Stimulated activated CD8-positive, alpha-beta memory T cell treated with anti-CD3 and anti-CD28 coated beads, Interleukin-4, amount 100 ng/mL, for 24 hours (primary cell): Measurements from ENCODE around the gene SIGLEC15.
"Not testable (repeated sequence)": the region's sequence is repeated elsewhere in the genome, so short reads cannot be mapped to it uniquely, and the experiment has no call there.

Source experiments
- DNase-seq: peaks from one replicate; pipeline ENCODE4 v3.0.0-alpha.2; 2020; ENCODE audit warnings: low read depth

Gene SIGLEC15

DNA sequence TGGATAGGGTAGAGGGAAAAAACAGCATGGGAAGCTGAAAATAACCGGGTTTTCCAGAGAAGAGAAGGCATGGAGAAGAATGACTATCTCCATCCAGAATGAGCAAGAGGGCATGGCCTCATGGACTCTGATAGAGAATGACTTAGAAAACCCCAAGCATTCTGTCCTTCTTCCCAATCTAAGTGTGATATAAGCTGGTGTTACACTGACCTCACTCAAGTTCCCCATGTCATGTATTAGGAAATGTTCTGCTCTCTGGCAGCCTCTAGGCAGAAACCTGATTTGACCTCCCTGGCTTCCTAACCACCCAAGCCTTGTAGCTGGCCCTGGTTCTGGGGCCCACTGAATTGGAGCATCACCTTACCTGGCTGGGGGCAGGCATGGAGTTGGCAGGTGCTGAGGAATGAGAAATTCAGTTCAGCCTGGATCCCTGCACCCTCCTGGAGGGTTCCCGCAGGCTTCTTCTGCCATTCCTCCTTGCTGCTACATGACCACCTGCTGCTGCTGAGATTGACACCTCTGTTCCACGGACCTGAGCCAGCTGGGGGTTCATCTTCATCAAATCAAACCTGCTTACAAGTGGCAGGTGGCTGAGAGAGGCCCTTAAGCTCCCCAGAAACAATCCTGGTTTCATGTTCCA, 5.2 kb upstream of the SIGLEC15 start:
- no peak for DNase-seq

DNA sequence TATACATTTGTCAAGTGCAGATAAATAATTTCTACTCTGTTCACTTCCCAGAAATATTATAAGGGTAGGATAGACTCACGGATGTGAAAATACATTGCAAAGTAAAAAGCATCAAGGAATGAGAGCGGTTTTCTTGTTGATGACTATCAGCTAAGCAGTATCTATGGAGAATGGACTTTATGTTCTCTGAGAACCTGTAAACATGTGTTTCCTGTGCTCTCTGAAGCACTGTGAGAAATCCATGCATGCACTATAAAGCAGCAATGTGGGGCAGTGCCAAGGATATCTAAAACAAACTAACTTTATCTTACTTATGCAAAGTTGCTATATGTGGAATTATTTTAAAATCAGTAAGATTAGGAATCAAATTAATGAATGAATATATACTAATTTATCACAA, 4.4 kb upstream of the SIGLEC15 start:
- no peak for DNase-seq

DNA sequence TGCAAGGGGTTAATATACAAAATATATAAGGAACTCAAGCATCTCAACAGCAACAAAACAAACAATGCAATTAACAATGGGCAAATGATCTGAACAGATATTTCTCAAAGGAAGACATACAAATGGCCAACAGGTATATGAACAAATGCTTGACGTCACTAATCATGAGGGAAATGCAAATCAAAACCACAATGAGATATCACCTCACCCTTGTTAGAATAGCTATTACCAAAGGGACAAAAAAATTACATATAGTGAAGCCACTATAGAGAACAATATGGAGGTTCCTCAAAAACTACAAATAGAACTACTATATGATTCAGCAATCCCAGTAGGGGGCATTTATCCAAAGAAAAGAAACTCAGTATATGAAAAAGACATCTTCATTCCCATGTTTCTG, 3.8 kb upstream of the SIGLEC15 start:
- DNase-seq: no peak

DNA sequence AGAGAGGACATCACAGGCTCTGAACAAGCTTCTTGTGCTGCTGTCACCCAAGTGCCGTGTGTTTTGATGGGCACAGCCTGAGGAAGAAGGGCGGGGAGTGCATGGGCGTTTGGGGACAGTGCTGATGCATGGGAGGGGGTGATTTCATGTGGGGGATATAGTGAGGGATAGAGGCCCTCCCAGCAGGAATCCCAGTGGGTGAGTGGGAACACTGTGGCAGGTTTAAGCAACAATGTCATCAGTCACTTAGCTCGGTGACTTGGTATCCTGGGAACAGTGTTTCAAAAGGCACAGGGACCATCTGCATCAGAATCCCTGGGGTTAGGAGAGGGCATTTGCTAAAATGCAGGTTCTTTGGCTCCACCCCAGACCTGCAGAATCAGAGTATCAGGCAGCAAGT, 609 bp downstream of the SIGLEC15 start:
- DNase-seq: no peak

DNA sequence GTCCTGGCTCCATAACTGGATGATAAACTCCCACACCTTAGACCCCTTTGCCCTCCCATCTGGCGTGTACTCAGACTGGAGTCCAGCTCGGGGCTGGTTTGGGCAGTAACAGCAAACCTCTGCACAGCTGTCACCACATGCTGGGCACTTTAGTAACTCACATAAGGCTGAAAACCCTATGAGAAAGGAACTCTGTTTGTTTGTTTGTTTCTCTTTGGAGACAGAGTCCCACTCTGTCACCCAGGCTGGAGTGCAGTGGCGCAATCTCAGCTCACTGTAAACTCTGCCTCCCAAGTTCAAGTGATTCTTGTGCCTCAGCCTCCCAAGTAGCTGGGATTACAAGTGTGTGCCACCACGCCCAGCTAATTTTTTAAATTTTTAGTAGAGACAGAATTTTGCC, 1.2 kb downstream of the SIGLEC15 start:
- not testable (repeated sequence) for DNase-seq

DNA sequence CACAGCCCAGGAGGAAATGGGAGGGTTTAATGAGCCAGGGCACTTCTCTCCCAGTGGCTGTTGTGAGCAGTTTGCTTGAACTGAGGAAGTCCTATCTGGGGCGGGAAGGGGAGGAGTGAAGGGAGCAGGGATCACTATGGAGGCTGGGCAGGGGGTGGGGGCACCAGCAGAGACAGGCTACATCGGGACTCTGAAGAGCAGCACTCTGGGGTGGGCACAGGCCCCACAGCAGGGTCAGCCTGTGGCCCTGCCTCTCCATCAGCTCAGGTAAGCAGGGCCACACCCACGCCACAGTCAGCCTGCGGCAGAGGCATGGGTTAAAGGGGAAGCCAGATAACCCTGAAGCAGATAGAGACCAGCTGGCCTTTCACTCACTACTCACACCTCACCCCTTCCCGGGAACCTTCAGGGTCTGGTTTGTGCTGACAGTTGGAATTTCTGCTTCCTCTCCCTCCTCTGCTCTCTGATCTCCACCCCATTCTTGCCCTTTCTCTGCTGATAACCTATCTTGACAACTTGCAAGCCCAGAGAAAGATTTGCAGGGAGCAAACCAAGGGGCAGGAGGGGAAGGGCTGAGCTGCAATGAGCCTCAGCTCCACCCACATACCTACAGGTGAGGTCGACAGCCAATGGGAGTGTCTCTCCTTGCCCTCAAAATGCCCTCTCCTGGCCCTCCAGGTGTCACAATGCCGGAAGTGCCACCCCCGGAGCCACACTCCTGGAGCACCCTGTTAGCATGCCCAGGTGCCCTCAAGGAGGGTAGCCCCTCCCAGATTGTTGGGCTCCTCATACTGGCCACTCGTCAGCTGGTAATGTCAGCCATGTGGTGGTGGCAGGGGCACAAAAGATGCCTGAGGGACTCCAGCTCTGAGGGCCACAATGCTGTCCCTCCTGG, 3.7 kb downstream of the SIGLEC15 start:
- DNase-seq: no peak

DNA sequence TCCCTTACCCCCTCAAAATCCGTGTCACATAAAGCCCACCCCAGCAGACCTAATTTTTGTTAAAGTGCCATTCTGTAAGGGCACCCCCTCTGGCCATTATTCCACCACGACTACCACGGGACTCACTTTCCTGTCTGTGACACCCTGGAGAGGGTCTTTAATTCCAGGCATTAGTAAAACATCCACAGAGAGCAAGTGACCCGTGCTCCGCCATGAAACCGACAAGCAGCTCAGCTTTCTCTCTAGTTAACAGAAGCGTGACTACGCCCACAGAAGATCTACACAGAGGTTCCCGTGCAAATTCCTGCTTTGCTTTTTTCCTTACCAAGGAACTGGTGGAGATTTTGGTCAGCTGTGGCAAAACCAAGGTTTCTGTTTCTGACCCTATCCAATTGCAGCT, 4.4 kb downstream of the SIGLEC15 start:
- no peak for DNase-seq

DNA sequence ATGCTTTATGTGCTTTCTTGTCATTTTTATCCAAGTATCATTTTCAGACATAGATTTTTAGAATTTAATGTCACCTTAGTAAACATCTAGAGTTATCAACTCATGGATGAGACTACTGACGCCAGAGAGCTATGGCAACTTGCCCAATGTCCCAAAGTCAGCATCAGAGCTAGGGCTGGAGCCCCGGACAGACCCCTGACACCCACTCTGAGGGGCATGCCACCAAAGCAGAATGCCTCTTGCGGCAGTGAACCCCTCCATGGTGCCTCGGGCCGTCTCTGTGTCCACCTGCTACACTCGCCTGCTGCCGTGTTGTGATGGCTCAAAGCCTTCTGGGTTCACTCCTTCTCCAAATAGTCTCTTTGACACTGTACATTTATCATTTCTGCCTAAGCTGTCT, 5.4 kb downstream of the SIGLEC15 start:
- no peak for DNase-seq

DNA sequence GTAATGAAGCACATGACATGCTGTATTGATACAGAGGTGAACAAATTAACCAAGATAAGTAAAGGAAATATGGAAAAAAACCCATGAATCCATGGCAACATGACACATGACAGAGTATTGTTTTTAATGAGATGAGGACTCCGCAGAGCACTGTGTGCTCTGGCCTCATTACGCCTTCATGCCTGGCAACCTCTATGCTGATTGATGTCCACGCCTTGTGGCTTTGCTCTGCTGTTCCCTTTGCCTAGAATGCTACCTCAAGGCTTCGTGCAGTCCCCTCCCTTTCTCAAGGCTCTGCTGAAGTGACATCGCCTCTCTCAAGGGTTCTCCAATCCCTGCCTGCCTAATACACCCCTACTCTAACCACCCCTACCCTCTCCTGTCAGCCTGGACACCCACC, 8.4 kb downstream of the SIGLEC15 start:
- no peak for DNase-seq

DNA sequence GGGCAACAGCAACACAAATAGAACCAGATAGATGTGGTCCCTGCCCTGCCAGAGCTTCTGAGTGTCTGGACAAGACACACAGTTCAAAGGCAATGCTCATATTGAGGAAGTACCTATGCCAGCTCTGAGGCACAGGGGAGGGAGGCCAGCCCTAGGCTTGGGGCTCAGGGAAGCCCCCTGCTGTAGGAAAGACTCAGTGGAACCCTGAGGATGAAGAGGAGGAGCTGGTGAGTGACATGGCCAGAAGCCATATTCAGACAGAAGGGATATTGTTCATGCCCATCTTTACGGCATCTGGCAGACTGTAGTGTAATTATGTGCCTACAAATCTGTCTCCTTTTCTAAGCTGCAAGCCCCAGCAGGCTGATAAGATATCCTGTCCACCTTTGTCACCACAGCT, 8.8 kb downstream of the SIGLEC15 start:
- DNase-seq: no peak

DNA sequence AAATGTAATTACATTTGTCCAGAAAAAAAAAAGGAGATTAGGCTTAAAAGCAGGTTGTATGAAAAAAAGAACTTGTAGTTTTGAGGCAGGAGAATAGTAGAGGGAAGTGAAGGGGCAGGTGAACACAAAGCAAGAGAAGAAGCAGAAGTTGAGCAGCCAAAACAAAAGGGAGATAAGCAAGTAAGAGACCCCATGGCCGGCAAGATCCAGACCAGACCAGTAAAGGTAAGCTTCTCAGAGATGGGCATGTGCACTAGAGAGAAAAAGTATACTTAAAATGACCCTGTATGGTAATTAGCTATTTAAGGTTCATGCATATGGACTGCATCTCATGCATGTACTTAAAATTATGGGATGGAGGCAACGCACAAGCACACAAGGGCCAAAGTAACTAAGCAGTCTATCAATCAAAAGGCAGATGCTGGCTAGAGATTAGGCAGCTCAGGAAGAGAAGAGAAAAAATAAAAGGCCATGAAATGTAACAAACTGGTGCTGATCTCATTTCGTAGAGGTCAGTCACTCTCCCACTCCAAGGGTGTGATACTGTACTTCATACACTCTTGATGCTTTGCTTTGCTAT, 9.7 kb downstream of the SIGLEC15 start:
- no peak for DNase-seq

DNA sequence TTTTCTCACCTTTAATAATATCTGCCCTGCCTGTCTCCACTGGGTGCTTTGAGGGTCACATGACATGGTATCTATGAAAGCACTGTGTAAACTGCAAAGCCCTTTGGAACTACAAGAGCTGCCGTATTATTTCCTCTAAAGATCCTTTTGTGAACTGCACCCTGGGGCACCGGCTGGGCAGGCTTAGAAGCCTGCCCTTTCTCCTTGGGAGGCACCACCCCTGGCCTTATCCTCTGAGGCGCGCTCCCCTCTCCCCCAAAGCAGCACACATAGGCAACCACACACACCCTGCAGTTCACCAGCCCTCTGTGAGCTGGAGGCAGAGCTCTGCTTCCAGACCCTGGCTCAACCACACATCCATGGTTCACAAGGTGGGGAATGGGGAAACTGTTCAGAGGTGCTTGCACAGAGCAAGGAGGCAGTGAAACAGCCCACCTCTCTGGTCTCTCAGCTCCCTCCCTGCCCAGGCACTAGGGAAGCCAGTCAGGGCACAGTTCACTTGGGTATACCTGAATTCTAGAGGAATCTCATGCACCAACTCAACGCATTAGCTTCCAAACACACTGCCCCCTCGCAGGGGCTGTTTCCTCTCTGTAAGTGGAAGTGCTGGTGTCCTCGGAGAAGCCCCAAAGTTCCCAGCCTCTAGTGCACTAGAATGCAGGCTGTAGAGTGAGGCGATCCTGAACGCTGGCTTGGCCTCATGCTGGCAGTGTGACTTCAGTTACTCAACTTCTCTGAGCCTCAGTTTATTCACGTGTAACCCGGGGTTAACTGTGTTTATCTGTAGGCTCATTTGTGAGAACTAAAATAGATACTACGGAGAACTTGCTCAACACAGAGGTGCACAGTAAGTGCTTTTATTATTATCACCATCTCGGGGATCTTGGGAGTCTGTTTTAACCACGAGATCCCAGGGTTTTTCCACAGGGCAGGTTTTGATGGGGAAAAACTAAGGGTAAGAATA, 11.0 kb downstream of the SIGLEC15 start:
- DNase-seq: no peak

DNA sequence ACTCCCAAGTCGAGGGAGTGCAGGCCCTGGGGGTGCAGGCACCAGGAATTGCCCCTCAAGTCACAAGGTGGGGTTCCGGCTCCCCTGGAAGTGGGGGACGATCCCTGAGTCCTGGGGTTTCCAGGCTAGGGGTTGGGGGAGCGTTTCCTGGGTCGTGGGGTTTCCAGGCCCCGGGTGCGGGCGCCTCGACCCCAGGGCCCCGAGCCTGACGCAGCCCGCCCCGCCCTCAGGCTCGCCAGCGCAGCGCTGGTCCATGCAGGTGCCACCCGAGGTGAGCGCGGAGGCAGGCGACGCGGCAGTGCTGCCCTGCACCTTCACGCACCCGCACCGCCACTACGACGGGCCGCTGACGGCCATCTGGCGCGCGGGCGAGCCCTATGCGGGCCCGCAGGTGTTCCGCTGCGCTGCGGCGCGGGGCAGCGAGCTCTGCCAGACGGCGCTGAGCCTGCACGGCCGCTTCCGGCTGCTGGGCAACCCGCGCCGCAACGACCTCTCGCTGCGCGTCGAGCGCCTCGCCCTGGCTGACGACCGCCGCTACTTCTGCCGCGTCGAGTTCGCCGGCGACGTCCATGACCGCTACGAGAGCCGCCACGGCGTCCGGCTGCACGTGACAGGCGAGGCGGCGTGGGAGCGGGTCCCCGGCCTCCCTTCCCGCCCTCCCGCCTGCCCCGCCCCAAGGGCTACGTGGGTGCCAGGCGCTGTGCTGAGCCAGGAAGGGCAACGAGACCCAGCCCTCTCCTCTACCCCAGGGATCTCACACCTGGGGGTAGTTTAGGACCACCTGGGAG, 12.0 kb downstream of the SIGLEC15 start:
- DNase-seq: peak; percentile 8

DNA sequence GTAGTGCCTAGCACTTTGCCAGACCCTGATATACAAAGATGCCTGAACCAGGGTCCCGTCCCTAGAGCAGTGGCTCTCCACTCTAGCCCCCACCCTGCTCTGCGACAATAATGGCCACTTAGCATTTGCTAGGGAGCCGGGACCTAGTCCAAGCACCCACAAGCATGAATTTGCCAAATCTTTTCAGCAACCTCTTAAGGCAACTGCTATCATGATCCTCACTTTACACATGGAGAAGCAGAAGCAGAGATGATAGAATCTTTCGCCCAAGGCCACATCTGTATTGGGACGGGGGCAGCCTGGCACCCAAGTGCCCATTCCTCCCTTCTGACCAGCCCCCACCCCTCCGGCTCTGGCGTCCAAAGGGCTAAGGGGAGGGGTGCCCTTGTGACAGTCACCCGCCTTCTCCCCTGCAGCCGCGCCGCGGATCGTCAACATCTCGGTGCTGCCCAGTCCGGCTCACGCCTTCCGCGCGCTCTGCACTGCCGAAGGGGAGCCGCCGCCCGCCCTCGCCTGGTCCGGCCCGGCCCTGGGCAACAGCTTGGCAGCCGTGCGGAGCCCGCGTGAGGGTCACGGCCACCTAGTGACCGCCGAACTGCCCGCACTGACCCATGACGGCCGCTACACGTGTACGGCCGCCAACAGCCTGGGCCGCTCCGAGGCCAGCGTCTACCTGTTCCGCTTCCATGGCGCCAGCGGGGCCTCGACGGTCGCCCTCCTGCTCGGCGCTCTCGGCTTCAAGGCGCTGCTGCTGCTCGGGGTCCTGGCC, 13.0 kb downstream of the SIGLEC15 start:
- no peak for DNase-seq

DNA sequence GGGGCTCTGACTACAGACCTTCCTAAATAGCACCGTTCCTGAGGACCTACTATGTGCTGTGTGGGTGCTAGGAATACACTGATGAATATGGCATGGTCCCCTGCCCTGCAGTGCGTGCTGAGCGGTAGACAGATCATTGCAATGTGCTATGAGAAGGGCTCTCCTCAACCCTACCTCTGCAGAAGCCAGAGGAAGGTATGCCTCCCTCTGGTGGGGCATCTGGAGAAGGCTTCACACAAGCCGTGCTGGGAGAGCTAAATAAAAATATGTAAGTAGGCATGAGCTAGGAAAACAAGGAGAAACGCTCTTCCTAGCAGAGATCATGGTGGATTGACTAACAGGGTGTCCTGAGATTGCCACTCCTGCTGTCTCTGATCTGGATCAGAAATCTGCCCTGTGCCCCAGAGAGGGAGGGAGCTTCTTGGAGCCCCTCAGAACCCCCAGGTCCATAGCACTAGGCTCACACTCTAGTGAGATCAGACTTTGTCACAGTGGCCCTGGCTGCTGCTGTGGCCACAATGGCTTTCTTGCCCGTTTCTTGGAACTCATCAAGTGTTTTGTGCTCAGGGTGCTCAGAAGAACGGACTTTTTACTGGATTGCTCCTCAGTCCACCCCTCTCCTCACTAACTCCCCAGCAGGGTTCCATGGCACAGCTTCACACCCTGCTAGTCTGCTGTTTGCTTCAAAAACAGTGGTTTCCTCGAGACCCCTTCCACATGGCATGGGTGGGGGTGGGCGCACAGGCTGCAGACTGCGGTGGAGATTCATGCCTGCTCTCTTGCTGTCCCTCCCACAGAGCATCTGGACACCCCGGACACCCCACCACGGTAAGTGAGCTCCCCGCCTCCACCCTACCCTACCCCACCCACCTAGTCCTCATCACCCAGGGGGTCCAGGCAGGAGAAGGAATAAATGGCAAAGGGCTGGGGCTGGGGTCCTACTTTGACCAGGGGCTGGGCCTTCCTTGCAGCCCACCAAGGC, 14.2 kb downstream of the SIGLEC15 start:
- DNase-seq: no peak

DNA sequence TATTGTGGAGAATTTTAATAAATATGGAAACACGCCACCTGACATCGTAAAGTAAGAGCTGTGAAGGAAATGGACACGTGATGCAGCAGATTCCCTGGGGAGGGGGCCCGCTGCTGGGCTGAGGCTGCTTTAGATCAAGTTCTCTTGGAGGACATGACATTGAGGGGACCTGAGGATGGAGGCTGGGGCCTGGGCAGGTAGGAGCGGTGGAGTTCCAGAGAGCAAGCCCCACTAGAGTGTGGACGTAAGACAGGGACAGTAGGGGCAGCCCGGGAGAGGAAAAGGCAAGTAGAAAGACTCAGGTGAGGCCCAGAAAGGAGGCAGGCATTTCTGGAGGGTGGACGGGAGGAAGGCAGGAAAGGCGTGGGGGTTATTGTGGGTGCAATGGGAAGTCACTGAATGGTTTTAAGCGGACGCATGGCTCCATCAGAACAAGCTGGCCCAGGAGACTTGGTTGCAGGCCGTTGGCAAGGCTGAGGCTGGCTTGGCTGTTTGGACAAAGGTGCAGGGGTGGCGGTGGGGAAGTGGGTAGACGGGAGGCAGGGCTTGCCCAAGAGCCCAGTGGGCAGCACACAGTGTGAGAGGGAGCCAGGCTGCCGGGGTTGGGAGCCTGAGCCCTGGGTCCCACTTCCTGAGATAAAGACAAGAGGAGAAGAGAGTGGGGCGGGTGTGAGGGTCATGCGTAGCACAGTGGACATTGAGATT, 15.7 kb downstream of the SIGLEC15 start:
- DNase-seq: no peak

DNA sequence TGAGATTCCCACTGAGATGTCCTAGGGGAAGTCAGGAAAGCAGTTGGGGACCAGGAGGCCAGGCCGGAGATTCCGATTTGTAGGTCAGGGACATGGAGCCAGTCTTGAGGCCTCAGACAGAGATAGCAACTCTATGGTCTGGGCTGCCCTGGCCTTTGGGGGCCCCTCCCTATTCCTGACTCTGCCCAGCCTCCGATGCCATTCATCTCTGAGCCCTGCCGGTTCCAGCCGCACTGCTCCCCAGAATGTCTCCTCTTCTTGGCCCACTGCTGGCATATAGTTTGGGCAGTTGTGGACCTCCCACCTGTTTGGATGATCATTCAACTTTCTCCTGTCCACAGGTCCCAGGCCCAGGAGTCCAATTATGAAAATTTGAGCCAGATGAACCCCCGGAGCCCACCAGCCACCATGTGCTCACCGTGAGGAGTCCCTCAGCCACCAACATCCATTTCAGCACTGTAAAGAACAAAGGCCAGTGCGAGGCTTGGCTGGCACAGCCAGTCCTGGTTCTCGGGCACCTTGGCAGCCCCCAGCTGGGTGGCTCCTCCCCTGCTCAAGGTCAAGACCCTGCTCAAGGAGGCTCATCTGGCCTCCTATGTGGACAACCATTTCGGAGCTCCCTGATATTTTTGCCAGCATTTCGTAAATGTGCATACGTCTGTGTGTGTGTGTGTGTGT, 16.4 kb downstream of the SIGLEC15 start:
- DNase-seq: no peak

DNA sequence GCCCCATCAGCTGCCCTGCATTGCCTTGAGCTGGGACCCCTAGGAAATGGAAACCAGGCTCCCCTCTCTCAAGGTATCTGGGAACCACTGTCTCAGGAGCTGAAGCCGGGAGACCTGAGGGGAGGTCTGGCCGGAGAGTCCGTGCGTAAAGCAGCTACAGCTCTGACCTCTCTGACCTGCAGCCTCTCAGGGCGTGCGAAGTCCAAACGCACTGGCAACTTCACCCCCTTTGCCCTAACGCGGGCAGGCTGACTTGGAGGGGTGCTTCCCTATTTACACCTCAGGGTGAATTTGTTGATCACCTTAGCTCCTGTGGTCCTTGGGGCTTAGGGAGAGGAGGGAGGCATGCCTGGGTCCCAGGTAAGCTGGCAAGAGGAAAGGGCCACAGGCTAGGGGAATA, 17.5 kb downstream of the SIGLEC15 start:
- DNase-seq: no peak
